ENCODE measurements around the gene TSPEAR.

DNA sequence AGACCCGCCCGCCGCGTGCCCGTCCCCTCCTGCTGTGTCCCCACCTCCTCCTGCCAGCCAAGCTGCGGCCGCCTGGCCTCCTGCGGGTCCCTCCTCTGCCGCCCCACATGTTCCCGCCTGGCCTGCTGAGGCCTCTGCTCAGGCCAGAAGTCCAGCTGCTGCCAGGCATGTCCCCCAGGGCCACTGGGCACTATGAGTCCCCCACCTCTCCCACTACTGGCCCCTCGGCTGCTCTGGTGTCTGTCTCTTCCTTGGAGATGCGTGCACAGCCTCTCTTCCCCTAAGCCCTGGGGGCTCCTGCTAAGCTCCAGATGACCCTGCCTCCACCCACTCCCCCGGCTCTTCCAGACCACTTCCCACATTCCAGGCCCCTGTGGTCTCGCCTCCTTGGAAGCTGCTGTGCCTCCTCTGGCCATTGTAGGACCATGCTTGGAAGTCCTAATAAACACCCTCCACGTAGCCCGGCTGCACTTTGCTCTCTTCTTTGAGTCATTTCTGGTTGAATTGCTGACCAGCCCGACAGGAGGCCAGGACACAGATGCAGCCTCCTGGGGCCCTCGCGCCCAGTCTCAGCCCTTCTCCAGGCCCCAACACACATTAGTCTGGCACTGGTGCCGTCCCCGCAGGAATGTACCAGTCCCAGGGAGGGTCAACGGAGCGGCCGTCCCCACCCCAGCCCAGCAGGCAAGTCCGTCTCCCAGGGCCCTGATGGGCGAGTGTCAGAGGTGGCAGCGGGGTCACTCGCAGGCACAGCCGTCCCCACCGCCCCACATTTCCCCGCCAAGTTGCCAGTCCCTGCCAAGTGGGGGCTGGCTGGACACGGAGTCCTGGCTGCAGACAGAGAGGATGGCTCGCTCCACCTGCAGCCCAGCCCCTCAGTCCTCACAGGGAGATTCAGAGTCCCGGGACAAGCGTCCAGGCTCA lies 13.3 kb downstream of the TSPEAR start:
- TF ChIP-seq, protein P1, sequence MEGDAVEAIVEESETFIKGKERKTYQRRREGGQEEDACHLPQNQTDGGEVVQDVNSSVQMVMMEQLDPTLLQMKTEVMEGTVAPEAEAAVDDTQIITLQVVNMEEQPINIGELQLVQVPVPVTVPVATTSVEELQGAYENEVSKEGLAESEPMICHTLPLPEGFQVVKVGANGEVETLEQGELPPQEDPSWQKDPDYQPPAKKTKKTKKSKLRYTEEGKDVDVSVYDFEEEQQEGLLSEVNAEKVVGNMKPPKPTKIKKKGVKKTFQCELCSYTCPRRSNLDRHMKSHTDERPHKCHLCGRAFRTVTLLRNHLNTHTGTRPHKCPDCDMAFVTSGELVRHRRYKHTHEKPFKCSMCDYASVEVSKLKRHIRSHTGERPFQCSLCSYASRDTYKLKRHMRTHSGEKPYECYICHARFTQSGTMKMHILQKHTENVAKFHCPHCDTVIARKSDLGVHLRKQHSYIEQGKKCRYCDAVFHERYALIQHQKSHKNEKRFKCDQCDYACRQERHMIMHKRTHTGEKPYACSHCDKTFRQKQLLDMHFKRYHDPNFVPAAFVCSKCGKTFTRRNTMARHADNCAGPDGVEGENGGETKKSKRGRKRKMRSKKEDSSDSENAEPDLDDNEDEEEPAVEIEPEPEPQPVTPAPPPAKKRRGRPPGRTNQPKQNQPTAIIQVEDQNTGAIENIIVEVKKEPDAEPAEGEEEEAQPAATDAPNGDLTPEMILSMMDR (conservative IDR thresholded peaks at IDR 0.05 in 1 of 2, IDR thresholded peaks at IDR 0.05 in 1 of 2; ENCODE audit: low read depth in 1 of 2, low read length in 2 of 2), result no peak
- no peak for TF ChIP-seq EZH2 (IDR thresholded peaks at IDR 0.05; ENCODE audit: low read length, missing control alignments)

Data from fibroblast of lung (primary cell).